BE2C (cell line): ENCODE data around the gene FREM2.

Source experiments
- DNase-seq: peaks from one replicate; pipeline ENCODE4 v3.0.0-alpha.2; 2020
- H3K27me3 ChIP-seq: fragments of 250-450 bp; sonication (Bioruptor Pico); 2 replicates; pipeline ENCODE4 v1.5.1; 2020; ENCODE audit warnings: mild to moderate bottlenecking
- H3K36me3 ChIP-seq: fragments of 250-450 bp; sonication (Bioruptor Pico); 2 replicates; pipeline ENCODE4 v1.5.1; 2020; ENCODE audit warnings: mild to moderate bottlenecking
- H3K4me1 ChIP-seq: fragments of 250-450 bp; sonication (Bioruptor Pico); 2 replicates; pipeline ENCODE4 v1.5.1; 2020
- H3K4me3 ChIP-seq: 2 replicates; pipeline ENCODE4 v1.5.1; 2011; ENCODE audit warnings: low read depth, low read length
- H3K9me3 ChIP-seq: fragments of 250-450 bp; sonication (Bioruptor Pico); 2 replicates; pipeline ENCODE4 v1.5.1; 2020
- TF ChIP-seq, protein P1 (sequence below): IDR thresholded peaks from 2 replicates; pipeline ENCODE4 v1.5.1; 2012; ENCODE audit warnings: mild to moderate bottlenecking, low read depth, low read length

The FREM2 gene

DNA sequence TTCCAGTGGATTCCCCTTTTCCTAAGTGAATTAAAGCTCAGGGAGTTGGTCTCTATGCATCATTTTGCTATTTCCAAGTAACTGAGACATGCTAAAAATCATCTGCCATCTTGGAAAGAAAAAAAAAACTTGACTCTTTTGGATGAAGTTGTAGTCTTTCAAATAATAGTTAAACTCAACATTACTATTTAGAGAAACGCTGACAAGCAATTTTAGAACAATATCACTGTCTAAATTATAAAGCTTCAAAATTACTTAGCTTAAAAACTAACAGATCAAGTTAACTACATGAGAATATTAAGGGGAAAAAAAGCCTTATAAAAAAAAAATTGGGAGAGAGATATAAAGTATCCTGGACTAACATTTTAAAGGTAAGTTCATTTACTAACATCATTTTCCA is 235.3 kb downstream of the FREM2 start:
- no peaks in the 10 kb centered on the region for H3K4me1 ChIP-seq
- H3K4me3 ChIP-seq, result no peak overlapping the region
- DNase-seq, result no peak
- no peaks in the 10 kb centered on the region for H3K9me3 ChIP-seq
- peaks cover 14% of the 10 kb centered on the region for H3K27me3 ChIP-seq
- TF ChIP-seq, protein P1, sequence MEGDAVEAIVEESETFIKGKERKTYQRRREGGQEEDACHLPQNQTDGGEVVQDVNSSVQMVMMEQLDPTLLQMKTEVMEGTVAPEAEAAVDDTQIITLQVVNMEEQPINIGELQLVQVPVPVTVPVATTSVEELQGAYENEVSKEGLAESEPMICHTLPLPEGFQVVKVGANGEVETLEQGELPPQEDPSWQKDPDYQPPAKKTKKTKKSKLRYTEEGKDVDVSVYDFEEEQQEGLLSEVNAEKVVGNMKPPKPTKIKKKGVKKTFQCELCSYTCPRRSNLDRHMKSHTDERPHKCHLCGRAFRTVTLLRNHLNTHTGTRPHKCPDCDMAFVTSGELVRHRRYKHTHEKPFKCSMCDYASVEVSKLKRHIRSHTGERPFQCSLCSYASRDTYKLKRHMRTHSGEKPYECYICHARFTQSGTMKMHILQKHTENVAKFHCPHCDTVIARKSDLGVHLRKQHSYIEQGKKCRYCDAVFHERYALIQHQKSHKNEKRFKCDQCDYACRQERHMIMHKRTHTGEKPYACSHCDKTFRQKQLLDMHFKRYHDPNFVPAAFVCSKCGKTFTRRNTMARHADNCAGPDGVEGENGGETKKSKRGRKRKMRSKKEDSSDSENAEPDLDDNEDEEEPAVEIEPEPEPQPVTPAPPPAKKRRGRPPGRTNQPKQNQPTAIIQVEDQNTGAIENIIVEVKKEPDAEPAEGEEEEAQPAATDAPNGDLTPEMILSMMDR, result no peak
- H3K36me3 ChIP-seq, result no peaks in the 10 kb centered on the region

DNA sequence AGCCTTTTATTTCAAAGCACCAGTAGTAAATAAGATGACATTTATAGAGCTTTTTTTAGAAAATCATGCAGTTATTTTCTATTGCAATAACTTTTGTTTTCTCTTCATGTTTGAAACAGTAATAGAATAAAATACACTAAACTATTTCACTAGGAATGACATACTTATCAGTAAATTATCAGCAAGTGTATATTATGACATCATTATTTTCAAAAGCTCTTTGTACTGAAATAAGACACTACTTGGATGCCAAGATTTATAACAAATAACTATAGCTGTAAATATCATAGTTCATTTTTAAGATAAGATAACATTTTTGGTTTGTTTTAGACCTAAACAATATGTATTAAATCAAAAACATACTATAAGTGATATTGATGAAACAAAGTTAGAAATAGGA is 246.9 kb downstream of the FREM2 start:
- no peak overlapping the region for H3K4me3 ChIP-seq

More for the DNA sequence above, 246.9 kb downstream of the FREM2 start:
- no peaks in the 10 kb centered on the region for H3K9me3 ChIP-seq
- H3K36me3 ChIP-seq, result no peaks in the 10 kb centered on the region
- H3K4me1 ChIP-seq, result no peaks in the 10 kb centered on the region
- H3K27me3 ChIP-seq, result peaks cover 19% of the 10 kb centered on the region
- TF ChIP-seq, protein P1, result no peak
- no peak for DNase-seq
